Measurements from ENCODE around the gene NTRK1. TPM values are rescaled to one million over a fixed set of nuclear protein-coding genes. Genes with fewer than 3 reads are reported as not detected.

NTRK1 gene
- polyA plus RNA-seq, 1 experiment, result not detected

DNA sequence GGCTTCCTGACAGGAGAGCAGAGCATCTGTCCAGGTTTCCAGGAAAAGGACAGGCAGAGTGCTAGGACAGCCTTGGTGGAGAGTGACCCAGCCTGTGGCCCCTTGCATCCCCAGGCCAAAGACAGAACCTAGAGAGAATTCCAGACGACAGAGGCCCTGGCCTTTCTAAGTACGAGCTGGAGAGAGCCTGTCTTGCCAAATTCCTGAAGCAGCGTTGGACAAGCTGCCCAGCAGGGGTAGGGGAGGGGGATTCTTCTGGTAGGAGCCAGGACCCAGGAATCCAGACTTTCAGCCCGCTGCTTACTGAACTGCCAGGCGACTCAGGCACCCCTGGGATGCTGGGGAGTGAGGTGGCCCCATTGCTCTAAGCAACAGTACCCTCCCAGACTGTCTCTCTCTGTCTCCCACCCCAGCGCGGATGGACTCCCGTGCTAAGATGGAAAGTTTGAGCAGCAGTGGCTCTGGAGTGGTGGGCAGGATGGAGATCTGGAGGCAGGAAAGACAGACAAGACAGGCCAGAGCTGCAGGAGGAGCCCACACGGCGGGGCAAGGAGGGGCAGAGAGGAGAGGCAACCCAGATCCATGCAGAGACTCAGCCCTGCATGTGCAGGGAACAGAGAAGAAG is 24.0 kb downstream of the NTRK1 start:
- peaks cover 70% of the 10 kb centered on the region for H3K27me3 ChIP-seq (ENCODE audit: control insufficient read depth, insufficient read depth, low read length)
- TF ChIP-seq, protein P1, sequence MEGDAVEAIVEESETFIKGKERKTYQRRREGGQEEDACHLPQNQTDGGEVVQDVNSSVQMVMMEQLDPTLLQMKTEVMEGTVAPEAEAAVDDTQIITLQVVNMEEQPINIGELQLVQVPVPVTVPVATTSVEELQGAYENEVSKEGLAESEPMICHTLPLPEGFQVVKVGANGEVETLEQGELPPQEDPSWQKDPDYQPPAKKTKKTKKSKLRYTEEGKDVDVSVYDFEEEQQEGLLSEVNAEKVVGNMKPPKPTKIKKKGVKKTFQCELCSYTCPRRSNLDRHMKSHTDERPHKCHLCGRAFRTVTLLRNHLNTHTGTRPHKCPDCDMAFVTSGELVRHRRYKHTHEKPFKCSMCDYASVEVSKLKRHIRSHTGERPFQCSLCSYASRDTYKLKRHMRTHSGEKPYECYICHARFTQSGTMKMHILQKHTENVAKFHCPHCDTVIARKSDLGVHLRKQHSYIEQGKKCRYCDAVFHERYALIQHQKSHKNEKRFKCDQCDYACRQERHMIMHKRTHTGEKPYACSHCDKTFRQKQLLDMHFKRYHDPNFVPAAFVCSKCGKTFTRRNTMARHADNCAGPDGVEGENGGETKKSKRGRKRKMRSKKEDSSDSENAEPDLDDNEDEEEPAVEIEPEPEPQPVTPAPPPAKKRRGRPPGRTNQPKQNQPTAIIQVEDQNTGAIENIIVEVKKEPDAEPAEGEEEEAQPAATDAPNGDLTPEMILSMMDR (IDR thresholded peaks at IDR 0.05; ENCODE audit: low read depth, low read length), result no peak
- no peak overlapping the region for H3K27ac ChIP-seq (ENCODE audit: low read depth, low read length)
- H3K4me3 ChIP-seq (ENCODE audit: low read depth, low read length), result no peak overlapping the region
- CTCF ChIA-PET, result interaction anchor here (0.7 to 2.2 kb wide), 5 partner anchors 8 to 46 kb away, joined by 3 to 8 read pairs (median 5); partner anchors contain the start of gene INSRR
- no peaks in the 10 kb centered on the region for H3K9me3 ChIP-seq (ENCODE audit: control insufficient read depth, insufficient read depth, low read length)
- POLR2A ChIA-PET, result no interaction called here
- no peak for DNase-seq (ENCODE audit: low read depth, low spot score)

DNA sequence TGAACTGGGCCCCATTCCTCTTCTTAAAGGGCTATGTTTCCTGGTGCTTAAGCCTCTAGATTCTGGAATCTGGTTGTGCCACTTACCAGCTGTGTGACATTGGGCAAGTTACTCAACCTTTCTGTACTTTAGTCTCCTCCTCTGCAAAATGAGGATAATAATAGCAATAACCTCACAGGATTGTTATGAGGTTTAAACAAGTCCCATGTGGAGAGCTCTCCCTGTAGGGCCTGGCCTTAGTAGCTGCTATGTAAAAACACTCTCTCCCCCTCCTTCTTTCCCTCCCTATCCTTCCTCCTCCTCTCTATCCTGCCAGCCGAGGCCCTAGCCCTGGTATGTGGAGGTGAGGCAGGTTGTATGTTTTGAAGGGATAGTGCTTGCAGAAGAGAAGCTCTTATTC is 24.6 kb downstream of the NTRK1 start:
- peaks cover 65% of the 10 kb centered on the region for H3K27me3 ChIP-seq (ENCODE audit: control insufficient read depth, insufficient read depth, low read length)
- TF ChIP-seq, protein P1 (IDR thresholded peaks at IDR 0.05; ENCODE audit: low read depth, low read length), result no peak
- POLR2A ChIA-PET, result no interaction called here
- CTCF ChIA-PET, result interaction anchor here (1.2 to 2.9 kb wide), 5 partner anchors 9 to 195 kb away, joined by 3 to 10 read pairs (median 6); partner anchors contain the start of gene INSRR
- no peak for DNase-seq (ENCODE audit: low read depth, low spot score)
- no peak overlapping the region for H3K27ac ChIP-seq (ENCODE audit: low read depth, low read length)
- H3K9me3 ChIP-seq (ENCODE audit: control insufficient read depth, insufficient read depth, low read length), result no peaks in the 10 kb centered on the region
- no peak overlapping the region for H3K4me3 ChIP-seq (ENCODE audit: low read depth, low read length)

DNA sequence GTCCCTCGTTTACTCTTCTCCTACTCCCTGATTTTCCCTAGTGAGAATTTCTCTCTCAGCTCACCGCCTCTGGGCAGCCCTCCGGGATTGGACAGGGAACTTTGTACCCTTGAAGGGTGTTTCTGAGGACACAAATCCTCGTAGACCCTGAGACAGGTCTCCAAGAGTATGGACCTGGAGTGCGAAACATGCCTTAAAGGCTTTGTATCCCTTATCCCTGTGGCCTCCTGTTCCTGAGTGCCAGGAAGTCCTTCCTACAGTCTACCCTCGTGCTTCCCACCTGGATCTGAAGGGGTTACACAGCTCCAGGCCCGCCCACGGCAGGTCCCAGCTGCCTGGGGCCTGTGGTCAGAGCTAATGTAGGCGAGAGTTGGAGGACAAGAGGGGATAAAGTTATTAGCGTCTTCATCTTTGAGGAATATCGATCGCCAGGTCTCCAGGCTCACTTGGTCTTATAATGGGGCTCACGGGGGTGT is 25.3 kb downstream of the NTRK1 start:
- CTCF ChIA-PET, result interaction anchor here (1.2 to 2.9 kb wide), 5 partner anchors 9 to 196 kb away, joined by 3 to 10 read pairs (median 6); partner anchors contain the start of gene INSRR
- Histone ChIP-seq H3K4me3 (ENCODE audit: low read depth, low read length) (no peak overlapping the region), H3K9me3 (ENCODE audit: control insufficient read depth, insufficient read depth, low read length) (no peaks in the 10 kb centered on the region), H3K27ac (ENCODE audit: low read depth, low read length) (no peak overlapping the region), H3K27me3 (ENCODE audit: control insufficient read depth, insufficient read depth, low read length) (peaks cover 59% of the 10 kb centered on the region)
- TF ChIP-seq, protein P1 (IDR thresholded peaks at IDR 0.05; ENCODE audit: low read depth, low read length), result no peak
- POLR2A ChIA-PET, result no interaction called here
- no peak for DNase-seq (ENCODE audit: low read depth, low spot score)

DNA sequence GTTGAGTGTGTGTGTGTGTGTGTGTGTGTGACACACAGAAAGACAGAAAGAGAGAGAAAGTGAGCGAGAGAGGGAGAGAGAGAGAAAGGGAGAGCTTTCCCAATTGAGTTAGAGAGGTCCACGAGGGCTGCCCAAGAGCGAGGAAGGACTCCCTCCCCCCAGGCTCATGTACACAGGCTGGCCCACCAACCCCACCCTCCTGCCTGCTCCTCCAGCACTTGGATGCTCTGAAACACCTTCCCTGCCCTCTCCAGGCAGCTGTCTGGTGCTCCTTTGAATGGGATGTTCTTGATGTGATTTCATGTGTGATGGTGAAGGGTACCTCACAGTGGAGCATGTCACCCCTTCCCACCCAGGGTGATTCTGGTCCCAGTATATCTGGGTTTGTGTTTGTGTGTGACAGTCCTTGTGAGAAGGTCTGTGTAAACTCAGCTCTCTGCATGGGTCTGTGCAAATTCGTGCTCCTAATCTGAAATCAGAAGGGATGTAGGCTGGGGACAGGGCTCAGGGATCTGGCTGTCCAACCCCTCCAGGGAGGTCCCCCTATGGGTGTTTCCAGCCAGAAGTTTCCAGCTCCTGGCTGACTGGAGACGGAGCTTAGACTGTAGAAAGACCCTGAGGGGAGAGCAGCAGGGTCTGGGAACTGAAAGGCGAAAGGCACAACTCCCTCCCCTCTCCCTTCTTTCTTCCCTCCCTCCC is 26.1 kb downstream of the NTRK1 start:
- Histone ChIP-seq H3K27ac (ENCODE audit: low read depth, low read length) (no peak overlapping the region), H3K27me3 (ENCODE audit: control insufficient read depth, insufficient read depth, low read length) (peaks cover 51% of the 10 kb centered on the region), H3K4me3 (ENCODE audit: low read depth, low read length) (no peak overlapping the region), H3K9me3 (ENCODE audit: control insufficient read depth, insufficient read depth, low read length) (no peaks in the 10 kb centered on the region)
- TF ChIP-seq, protein P1 (IDR thresholded peaks at IDR 0.05; ENCODE audit: low read depth, low read length), result no peak
- CTCF ChIA-PET, result interaction anchor here (1.0 to 2.9 kb wide), 8 partner anchors 8 to 197 kb away, joined by 3 to 10 read pairs (median 5); partner anchors contain the start of gene INSRR
- DNase-seq (ENCODE audit: low read depth, low spot score), result no peak
- POLR2A ChIA-PET, result no interaction called here

DNA sequence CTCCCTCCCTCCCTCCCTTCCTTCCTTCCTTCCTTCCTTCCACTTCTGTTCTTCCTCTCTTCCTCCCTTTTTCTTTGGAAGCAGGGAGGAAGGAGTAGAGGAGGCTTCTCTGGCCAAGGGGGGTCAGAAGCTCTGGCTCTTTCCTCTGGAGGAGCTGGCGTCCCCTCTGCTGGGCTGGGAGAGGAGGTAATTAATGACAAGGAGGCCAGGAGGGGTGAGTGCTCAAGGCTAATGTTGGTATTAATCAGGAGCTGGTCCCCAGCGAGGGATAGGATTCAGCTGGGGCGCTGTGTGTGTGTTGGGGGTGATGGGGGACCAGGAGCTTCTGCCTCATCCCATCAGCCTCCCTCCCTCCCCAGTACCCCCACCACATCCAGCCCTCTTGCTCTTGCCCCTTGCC is 26.7 kb downstream of the NTRK1 start:
- Histone ChIP-seq H3K4me3 (ENCODE audit: low read depth, low read length) (no peak overlapping the region), H3K27me3 (ENCODE audit: control insufficient read depth, insufficient read depth, low read length) (peaks cover 46% of the 10 kb centered on the region), H3K9me3 (ENCODE audit: control insufficient read depth, insufficient read depth, low read length) (no peaks in the 10 kb centered on the region), H3K27ac (ENCODE audit: low read depth, low read length) (no peak overlapping the region)
- ChIA-PET POLR2A (no interaction called here), CTCF (interaction anchor here (1.0 to 2.9 kb wide), 5 partner anchors 33 to 90 kb away, joined by 3 to 10 read pairs (median 4); no protein-coding TSS in a partner anchor)
- DNase-seq (ENCODE audit: low read depth, low spot score), result no peak
- TF ChIP-seq, protein P1 (IDR thresholded peaks at IDR 0.05; ENCODE audit: low read depth, low read length), result no peak
